Fibroblast of gingiva (primary cell): ENCODE measurements around the gene LINS1.

Experiments used
- DNase-seq: peaks from one replicate; pipeline ENCODE4 v3.0.0-alpha.2; 2011; ENCODE audit warnings: low read depth

Gene LINS1

GRCh38 chr15:100602064-100602822 lies at the start of gene LINS1, which contains the start of gene ASB7:
Gene LINS1 (minus strand): TSS chr15:100602184. CDS start chr15:100580842, 21,342 bp downstream.
Gene ASB7 (plus strand): TSS chr15:100602589. CDS start chr15:100612217, 9,628 bp downstream.
- peak; percentile 100 for DNase-seq

GRCh38 chr15:100651253-100651652 lies 49.3 kb upstream of the LINS1 start:
- DNase-seq, result peak; percentile 44

GRCh38 chr15:100650685-100651084 lies 48.7 kb upstream of the LINS1 start:
- no peak for DNase-seq

- no peak for DNase-seq
Observed at GRCh38 chr15:100648951-100649350, 47.0 kb upstream of the LINS1 start.

- no peak for DNase-seq
Observed at GRCh38 chr15:100645671-100646070, 43.7 kb upstream of the LINS1 start.

- DNase-seq, result no peak
Observed at GRCh38 chr15:100642950-100643338, 41.0 kb upstream of the LINS1 start.

- no peak for DNase-seq
Observed at GRCh38 chr15:100642213-100642949, 40.4 kb upstream of the LINS1 start.

- no peak for DNase-seq
Observed at GRCh38 chr15:100638177-100638730, 36.3 kb upstream of the LINS1 start.

GRCh38 chr15:100635406-100636071 lies 33.6 kb upstream of the LINS1 start:
- DNase-seq, result no peak

- DNase-seq, result no peak
Observed at GRCh38 chr15:100633763-100634075, 31.7 kb upstream of the LINS1 start.

GRCh38 chr15:100631831-100632230 lies 29.8 kb upstream of the LINS1 start:
- DNase-seq, result no peak

GRCh38 chr15:100628746-100629145 lies 26.8 kb upstream of the LINS1 start:
- DNase-seq, result peak; percentile 54

- DNase-seq, result peak; percentile 72
Observed at GRCh38 chr15:100627789-100628395, 25.9 kb upstream of the LINS1 start.

GRCh38 chr15:100623301-100623700 lies 21.3 kb upstream of the LINS1 start:
- peak; percentile 70 for DNase-seq

- DNase-seq, result no peak
Observed at GRCh38 chr15:100616700-100617099, 14.7 kb upstream of the LINS1 start.

- DNase-seq, result no peak
Observed at GRCh38 chr15:100615801-100616200, 13.8 kb upstream of the LINS1 start.

GRCh38 chr15:100614918-100615317 lies 12.9 kb upstream of the LINS1 start:
- no peak for DNase-seq

- no peak for DNase-seq
Observed at GRCh38 chr15:100614336-100614735, 12.4 kb upstream of the LINS1 start.

GRCh38 chr15:100613208-100613607 lies 11.2 kb upstream of the LINS1 start:
- DNase-seq, result no peak

GRCh38 chr15:100612539-100612938 lies 10.6 kb upstream of the LINS1 start:
- no peak for DNase-seq

- DNase-seq, result no peak
Observed at GRCh38 chr15:100602823-100603393, 924 bp upstream of the LINS1 start.

GRCh38 chr15:100601617-100602063 lies 344 bp downstream of the LINS1 start:
- no peak for DNase-seq
